Measurements from ENCODE around the gene CARD11.
A peak's percentile ranks its signal among the peaks of the same experiment; 100 is the strongest.

CARD11 gene

GRCh38 chr7:2905500-2905899, 138.2 kb downstream of the CARD11 start:
- no peak for DNase-seq (ENCODE audit: low spot score)

- DNase-seq (ENCODE audit: low spot score), result no peak
These were observed 138.6 kb downstream of the CARD11 start for GRCh38 chr7:2905027-2905426.

DNA sequence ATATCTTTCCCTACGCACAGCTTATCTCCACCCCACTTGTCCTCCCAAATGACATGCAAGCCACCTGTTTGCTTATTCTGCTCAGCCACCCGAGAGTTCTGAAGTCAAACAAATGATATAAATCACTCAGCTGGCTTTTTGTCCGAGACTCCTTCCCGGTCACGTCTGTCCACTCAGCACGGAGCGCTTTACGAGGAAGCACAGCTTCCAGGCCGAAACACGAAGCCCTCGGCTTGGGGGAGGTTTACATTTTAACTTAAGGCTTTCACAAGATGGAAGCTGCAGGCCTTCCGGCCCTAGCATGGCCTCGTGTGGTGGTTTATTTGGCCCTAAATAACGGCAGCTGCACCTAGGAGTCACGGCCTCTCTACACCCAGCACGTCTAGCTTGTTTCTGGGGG, 139.5 kb downstream of the CARD11 start:
- DNase-seq (ENCODE audit: low spot score), result no peak

DNA sequence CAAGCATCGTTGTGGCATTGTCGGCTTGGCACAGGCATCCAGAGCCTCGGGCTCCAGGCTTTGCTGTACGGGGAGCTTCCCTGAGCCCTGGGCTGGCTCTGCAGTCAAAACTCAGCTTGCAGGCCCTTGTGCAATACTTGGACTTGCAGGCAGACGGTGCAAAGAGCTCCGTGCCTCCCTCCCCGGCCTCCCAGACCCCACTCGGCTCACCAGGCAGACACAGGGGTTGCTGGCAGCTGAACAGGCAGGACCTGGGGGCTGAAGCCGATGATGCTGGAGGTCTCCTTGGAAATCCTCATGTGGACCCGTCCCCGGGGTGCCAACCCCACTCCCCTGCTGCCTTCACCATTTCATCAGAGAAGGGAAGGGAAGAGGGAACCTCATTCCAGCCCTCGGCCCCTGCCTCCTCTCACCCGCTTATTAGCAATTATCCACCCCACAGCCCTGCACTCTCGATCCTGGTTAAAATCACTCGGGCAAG, 139.9 kb downstream of the CARD11 start:
- DNase-seq (ENCODE audit: low spot score), result no peak

- DNase-seq (ENCODE audit: low spot score), result no peak
These were observed 146.6 kb downstream of the CARD11 start for GRCh38 chr7:2897023-2897422.

DNA sequence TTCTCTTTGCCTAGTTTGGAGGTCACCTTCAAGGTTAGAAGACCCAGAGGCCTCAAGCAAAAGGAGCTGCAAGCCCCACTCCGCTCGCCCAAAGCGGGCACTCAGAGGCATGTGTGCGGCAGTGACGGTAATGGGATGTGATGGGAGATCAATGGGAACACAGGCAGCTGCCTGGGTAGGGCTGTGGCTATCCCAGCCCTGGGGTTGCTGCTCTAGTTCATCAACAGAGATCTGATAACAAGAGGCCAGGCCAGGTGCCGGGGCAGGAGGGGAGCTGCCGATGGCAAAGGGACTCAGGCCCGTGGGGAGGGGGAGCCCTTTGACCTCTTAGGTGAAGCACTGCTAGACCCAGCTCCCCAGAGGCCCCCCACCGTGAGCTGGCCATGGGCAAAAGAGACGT, 147.5 kb downstream of the CARD11 start:
- no peak for DNase-seq (ENCODE audit: low spot score)

GRCh38 chr7:2894118-2894940, 149.3 kb downstream of the CARD11 start:
- DNase-seq (ENCODE audit: low spot score), result no peak

DNA sequence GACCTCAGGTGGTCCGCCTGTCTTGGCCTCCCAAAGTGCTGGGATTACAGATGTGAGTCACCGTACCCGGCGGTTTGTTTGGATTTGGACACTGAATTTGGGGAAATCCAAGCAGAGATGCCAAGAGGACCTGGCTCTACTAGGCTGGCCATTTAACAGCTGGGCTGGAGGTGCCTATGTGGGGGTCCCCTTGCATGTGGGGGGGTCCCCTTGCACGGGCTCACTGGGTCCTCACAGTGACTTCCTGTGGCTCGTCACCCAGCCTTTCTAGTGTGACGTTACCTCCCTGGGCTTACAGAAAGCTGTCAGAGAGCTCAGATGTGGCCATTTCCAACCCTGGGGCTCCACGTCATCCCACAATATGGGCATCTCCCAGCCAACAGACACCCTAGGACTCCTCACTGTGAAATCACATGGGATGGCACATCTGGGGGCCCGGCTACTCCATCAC, 150.2 kb downstream of the CARD11 start:
- DNase-seq (ENCODE audit: low spot score), result no peak

- no peak for DNase-seq (ENCODE audit: low spot score)
These were observed 151.1 kb downstream of the CARD11 start for GRCh38 chr7:2892549-2892948.

DNA sequence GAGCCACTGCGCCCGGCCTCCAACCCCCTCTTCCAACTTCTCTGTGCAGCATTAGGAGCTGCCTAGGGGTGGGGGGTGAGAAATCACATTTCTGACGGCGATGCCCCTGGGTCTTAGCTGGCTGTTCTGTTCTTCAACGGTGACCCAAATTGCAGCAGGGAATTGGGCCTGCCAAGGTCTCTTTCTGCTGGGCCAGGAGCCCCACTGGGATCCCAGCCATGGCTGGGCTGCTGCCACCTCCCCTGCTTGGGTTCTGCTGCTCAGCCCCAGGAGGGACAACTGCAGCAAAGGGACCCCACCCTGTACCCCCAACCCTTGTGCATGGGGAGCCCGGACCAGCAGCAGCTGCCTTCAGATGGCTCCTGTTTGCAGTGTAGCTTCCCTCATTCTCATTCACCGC, 155.9 kb downstream of the CARD11 start:
- no peak for DNase-seq (ENCODE audit: low spot score)

- DNase-seq (ENCODE audit: low spot score), result peak; percentile 32
These were observed 156.8 kb downstream of the CARD11 start for GRCh38 chr7:2886900-2887299.

GRCh38 chr7:2886391-2886790, 157.3 kb downstream of the CARD11 start:
- DNase-seq (ENCODE audit: low spot score), result no peak

- DNase-seq (ENCODE audit: low spot score), result no peak
These were observed 159.5 kb downstream of the CARD11 start for GRCh38 chr7:2884161-2884560.

DNA sequence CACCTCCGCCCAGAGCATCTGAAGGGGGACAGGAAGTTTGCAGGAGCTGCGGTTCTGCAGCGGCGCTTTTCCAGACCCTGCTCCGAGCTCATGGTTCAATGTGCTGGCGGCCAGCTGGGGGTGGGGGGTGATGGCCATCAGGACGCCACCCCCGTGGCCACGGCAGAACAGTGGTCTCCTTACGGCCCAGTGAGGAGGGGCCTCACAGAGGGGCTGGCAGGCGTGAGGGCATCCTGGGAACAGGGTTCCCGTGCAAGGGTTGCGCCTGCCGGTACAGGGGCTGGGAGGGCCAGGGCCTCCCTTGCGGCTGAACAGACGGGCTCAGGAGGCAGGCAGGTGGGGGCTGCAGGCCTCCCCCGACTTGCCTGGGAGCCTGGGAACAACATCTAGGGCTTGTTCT, 160.6 kb downstream of the CARD11 start:
- no peak for DNase-seq (ENCODE audit: low spot score)

- DNase-seq (ENCODE audit: low spot score), result no peak
These were observed 161.6 kb downstream of the CARD11 start for GRCh38 chr7:2882111-2882510.

GRCh38 chr7:2880874-2881533, 162.7 kb downstream of the CARD11 start:
- no peak for DNase-seq (ENCODE audit: low spot score)

- DNase-seq (ENCODE audit: low spot score), result no peak
These were observed 163.6 kb downstream of the CARD11 start for GRCh38 chr7:2880051-2880450.

- no peak for DNase-seq (ENCODE audit: low spot score)
These were observed 164.3 kb downstream of the CARD11 start for GRCh38 chr7:2879354-2879753.

GRCh38 chr7:2878306-2878705, 165.4 kb downstream of the CARD11 start:
- DNase-seq (ENCODE audit: low spot score), result no peak

DNA sequence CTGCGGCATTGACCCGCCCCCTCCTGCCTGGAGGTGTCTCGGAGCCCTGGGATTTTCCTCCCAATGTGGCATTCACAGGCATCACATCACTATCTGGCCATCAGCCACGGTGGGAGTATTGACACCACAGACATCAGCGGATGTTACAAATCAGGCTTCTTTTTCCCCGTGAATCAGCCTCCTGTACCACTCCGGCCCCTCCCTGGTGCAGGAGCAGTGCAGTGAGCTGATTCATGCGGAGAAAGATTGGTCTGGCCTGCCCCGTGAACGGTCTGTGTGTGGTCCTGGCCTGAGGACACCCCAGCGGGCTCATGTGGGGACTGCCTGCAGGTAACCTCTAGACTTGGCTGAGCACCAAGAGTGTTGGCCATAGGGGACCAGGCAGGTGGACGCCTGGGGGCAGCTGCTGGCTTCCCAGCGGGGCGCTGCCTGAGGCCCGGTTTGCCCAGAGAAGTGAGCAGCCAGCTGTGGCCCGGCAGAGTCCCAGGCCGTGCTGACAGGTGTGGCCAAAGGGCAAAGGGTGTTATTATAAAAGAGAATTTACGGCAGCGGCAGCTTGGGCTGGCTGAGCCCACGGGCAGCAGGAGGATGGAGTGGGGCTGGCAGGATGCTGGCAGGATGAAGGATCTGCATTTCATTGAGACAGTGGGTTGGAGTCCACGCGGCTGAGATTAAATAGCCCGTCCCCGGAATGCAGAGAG, 167.5 kb downstream of the CARD11 start:
- no peak for DNase-seq (ENCODE audit: low spot score)

DNA sequence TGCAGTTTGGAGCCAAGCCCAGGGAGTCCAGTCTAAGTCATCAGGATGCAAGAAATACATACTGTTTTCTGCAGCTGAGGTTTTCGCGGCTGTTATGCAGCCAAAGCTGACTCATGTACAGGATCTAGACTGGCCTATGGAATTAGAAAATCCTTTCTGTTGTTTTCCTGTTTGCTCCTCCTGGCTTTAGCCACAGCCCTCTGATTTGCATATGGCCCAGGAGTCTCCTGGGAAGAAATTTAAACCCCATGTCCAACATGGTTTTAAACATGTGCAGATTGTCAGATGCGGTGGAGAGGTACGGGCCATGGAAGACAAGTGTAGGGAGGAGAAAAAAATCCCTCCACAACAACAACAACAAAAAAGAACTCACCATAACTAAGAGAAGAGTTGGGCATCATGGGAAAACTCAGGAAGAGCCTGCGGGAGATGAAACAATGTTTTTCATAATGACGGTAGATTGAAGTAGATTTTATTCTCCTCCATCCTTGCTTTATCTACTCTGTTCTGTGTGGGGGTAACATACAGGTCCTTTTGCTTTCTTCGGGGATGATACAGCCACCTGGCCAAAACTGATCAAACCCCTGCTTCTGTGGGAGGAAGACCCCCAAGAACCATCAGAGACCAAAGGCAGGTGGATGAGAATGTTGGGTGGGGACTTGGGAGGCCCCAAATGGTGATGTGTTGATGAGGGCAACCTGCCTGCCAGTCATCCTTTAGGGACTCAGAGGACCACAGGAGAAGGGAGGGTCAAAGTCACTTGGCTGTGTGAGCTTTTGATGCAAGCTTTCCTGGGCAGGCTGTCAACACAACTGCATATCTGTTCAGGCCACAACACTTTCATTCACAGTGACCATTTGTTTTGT, 169.7 kb downstream of the CARD11 start:
- peak; percentile 41 for DNase-seq (ENCODE audit: low spot score)

GRCh38 chr7:2873146-2873545, 170.5 kb downstream of the CARD11 start:
- DNase-seq (ENCODE audit: low spot score), result no peak

Measured in LoVo (cell line).